ENCODE results near the gene MRPL20. TPM values are rescaled to one million over a fixed set of nuclear protein-coding genes. Genes with fewer than 3 reads are reported as not detected.

MRPL20 gene
- total RNA-seq, 4 donors from 2014 or later: 123 to 199 (median 160) TPM

DNA sequence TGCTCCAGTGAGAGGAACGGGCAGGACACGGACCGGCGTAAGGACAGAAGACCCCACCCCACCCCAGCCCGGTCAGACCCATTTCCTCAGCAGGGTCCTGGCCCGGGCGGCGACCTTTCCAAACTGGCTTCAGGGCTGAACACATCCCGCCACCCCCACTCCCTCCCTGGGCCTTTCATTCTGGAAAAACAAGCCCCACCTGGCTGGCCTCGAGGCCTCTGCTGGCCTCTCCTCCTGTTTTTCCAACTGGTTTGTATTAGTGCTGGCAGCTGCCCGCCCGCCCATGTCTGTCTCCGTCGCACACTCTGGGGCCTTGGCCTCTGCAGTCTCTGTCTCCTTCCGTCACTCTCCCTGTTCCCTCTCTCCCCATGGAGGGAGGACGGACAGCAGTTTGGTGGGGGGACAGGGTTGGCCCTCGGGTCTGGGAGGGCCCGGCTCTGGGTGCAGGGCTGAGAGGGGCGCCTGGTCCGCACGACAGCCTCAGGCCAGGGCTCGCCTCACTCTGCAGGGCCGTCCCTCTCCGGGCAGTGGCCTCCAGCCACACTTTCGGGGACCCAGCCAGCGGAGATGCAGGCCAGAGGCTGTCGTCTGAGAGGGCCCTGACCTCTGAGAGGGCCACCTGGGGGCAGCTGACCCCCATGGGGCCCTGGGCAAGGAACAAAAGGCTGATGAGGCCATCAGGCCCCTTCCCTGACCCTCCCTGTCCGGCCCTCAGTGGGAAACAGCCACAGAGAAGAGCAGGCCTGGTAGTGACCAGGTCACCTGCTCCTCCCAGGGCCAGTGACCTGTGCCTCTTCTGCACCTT is 47.2 kb downstream of the MRPL20 start:
- no peak overlapping the region for H3K4me3 ChIP-seq (replicated peaks in 1 of 3)
- peaks cover 43 to 67% of the 10 kb centered on the region in 2 donors for H3K4me1 ChIP-seq
- TF ChIP-seq, protein P1, sequence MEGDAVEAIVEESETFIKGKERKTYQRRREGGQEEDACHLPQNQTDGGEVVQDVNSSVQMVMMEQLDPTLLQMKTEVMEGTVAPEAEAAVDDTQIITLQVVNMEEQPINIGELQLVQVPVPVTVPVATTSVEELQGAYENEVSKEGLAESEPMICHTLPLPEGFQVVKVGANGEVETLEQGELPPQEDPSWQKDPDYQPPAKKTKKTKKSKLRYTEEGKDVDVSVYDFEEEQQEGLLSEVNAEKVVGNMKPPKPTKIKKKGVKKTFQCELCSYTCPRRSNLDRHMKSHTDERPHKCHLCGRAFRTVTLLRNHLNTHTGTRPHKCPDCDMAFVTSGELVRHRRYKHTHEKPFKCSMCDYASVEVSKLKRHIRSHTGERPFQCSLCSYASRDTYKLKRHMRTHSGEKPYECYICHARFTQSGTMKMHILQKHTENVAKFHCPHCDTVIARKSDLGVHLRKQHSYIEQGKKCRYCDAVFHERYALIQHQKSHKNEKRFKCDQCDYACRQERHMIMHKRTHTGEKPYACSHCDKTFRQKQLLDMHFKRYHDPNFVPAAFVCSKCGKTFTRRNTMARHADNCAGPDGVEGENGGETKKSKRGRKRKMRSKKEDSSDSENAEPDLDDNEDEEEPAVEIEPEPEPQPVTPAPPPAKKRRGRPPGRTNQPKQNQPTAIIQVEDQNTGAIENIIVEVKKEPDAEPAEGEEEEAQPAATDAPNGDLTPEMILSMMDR (IDR thresholded peaks at IDR 0.05): no peak
- no peak for TF ChIP-seq POLR2A (IDR thresholded peaks at IDR 0.05)
- H3K27ac ChIP-seq: peak overlapping the region; percentile 41 to 87 (median 86)
- no peaks in the 10 kb centered on the region for H3K9me3 ChIP-seq
- intact Hi-C loops (cut with DNase I): loop anchor here (5.0 kb wide), 1 partner anchor 43 kb away; no protein-coding TSS in a partner anchor
- H3K27me3 ChIP-seq: no peaks in the 10 kb centered on the region
- no peaks in the 10 kb centered on the region for H3K36me3 ChIP-seq
- peak; percentile 65 to 70 for DNase-seq
- WGBS, 2 donors: 29 to 40% methylated on average over 9 to 14 of the region's 28 CpGs

DNA sequence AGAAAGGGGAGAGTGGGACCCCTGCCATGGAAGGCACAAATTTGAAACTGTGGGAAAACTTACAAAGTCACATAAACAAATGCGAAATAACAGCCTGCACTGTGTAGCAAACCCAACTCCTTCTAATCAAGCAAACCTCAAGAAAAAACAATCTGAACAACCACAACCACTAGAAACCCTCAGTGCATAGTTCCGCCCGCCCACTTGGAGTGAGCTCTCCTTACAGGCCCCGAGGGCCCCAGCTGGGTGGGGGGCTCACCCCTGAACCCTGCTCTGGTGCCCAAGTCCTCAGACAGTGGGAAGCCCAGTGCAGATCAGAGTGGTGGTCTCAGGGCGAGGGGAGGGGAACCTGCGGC is 47.8 kb downstream of the MRPL20 start:
- DNase-seq: peak in 1 of 2 donors; percentile 44
- intact Hi-C loops (cut with DNase I): loop anchor here (5.0 kb wide), 1 partner anchor 42 kb away; no protein-coding TSS in a partner anchor
- H3K9me3 ChIP-seq: no peaks in the 10 kb centered on the region

DNA sequence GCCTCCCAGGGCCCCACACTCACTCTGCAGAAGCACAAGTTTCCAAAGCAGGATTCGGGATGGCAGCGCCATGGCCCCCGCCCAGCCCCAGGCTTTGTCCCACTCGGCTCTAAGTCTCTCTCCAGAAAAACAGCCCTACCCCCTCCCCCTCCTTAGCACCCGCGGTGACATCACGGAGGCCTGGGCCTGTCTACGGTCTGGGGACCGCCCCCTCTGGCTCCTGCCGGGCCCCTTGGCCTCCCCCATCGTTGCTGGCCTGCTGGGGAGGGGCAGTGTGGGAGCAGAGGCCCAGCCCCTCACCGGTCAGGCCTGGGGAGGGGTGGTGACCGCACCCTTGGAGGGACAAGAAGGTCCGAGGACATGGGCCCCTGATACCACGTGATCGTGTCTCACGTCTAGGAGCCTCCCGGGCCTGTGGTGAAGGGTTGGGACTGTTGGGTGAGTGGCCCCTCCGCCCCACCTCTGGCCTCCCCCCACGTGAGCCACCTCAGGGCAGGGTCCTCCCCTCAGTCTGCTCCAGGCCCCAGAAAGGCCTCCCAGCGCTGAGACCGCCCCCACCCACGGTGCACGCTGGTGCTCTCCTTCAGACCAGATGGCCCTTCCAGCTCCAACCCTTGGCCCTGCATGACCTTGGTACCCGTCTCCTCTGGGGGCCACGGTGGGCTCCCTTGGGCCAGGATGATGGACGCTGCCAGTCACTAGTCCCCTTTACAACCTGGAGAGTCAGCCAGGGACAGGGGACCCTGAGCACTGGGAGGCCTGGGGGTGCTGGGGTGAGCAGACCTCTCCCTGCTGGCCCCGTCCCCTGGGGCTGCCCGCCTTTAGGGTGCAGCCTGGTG is 48.4 kb downstream of the MRPL20 start, which contains the start of gene MXRA8:
MXRA8 (minus strand) TSS at position 123 of the 839 bp plus-strand sequence; CDS start at position 72, 51 bp downstream.
- no peak for TF ChIP-seq POLR2A (IDR thresholded peaks at IDR 0.05)
- TF ChIP-seq, protein P1 (IDR thresholded peaks at IDR 0.05): no peak
- Histone ChIP-seq H3K27ac (peak within 1 kb of the TSS; percentile 49 to 87 (median 86)), H3K27me3 (no peaks in the 10 kb centered on the region)

More for the DNA sequence above, 47.8 kb downstream of the MRPL20 start:
- no peak for TF ChIP-seq POLR2A (IDR thresholded peaks at IDR 0.05)
- TF ChIP-seq, protein P1 (IDR thresholded peaks at IDR 0.05): no peak
- Histone ChIP-seq H3K4me1 (peaks cover 43 to 73% of the 10 kb centered on the region in 2 donors), H3K27me3 (no peaks in the 10 kb centered on the region), H3K27ac (peak overlapping the region; percentile 49 to 87 (median 86)), H3K36me3 (peaks cover 0 to 4% of the 10 kb centered on the region in 2 donors), H3K4me3 (replicated peaks in 1 of 3) (no peak overlapping the region)
- WGBS, 2 donors: 15 to 42% methylated on average over 4 to 6 of the region's 6 CpGs

DNA sequence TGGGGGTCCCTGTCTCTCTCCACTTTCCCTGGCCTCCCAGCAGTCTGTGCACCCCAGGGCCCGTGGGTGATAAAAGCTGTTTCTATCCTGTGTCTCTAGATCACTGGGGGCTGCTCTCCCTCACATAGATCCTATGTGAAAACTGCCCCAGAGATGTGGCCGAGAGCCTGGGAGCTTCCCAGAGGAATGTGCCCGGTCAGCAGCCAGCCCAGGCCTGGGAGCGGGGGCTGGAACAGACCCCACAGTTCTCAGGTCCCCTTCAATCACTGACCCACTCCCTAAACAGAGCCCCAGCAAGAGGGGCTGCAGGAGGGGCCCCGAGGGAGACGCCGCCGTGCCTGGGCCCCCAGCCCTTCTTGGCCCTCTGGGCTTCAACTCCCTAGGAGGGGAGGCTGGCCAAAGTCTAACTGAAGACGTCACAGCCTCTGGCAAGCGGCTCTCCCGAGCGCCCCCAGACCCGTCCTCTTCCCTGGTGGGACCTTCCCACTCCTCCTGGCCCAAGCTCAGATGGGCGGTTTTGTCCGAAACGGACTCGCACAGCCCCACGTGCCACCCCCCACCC is 49.1 kb downstream of the MRPL20 start:
- Histone ChIP-seq H3K27ac (peak overlapping the region; percentile 49 to 87 (median 86)), H3K4me3 (replicated peaks in 1 of 3) (peak overlapping the region in 1 of 3 donors; percentile 28), H3K4me1 (peaks cover 43 to 84% of the 10 kb centered on the region in 2 donors), H3K9me3 (no peaks in the 10 kb centered on the region), H3K36me3 (peaks cover 0 to 4% of the 10 kb centered on the region in 2 donors), H3K27me3 (no peaks in the 10 kb centered on the region)
- WGBS, 2 donors: 9 to 26% methylated on average over 10 to 12 of the region's 18 CpGs
- no peak for DNase-seq
- TF ChIP-seq POLR2A (IDR thresholded peaks at IDR 0.05): no peak
- TF ChIP-seq, protein P1 (IDR thresholded peaks at IDR 0.05): no peak
- intact Hi-C loops (cut with DNase I): loop anchor here (5.0 kb wide), 1 partner anchor 41 kb away; no protein-coding TSS in a partner anchor

More for the DNA sequence above, 48.4 kb downstream of the MRPL20 start, which contains the start of gene MXRA8:
- Histone ChIP-seq H3K4me3 (replicated peaks in 1 of 3) (peak within 1 kb of the TSS in 1 of 3 donors; percentile 28), H3K4me1 (peaks cover 43 to 78% of the 10 kb centered on the region in 2 donors), H3K36me3 (peaks cover 0 to 4% of the 10 kb centered on the region in 2 donors), H3K9me3 (no peaks in the 10 kb centered on the region)
- WGBS, 2 donors: 21 to 24% methylated on average over 8 to 18 of the region's 29 CpGs
- intact Hi-C loops (cut with DNase I): loop anchor here (5.0 kb wide), 1 partner anchor 41 kb away; no protein-coding TSS in a partner anchor
- peak; percentile 61 to 65 for DNase-seq

All from thyroid gland (tissue), 4 donors.